Choroid plexus epithelial cell (primary cell): Measurements from ENCODE around the gene CARD9.

ENCODE experiments used
- DNase-seq: peaks from one replicate; pipeline ENCODE4 v3.0.0-alpha.2; 2010; ENCODE audit warnings: low read depth
- H3K4me3 ChIP-seq: 2 replicates; pipeline ENCODE4 v1.5.1; 2011; ENCODE audit warnings: low read depth, mild to moderate bottlenecking, control low read depth, low read length, moderate library complexity
- CTCF ChIP-seq: conservative IDR thresholded peaks from 2 replicates; pipeline ENCODE4 v1.5.1; 2011; ENCODE audit warnings: low read depth, mild to moderate bottlenecking, control low read depth, inconsistent platforms, low read length, moderate library complexity

CARD9 gene

DNA sequence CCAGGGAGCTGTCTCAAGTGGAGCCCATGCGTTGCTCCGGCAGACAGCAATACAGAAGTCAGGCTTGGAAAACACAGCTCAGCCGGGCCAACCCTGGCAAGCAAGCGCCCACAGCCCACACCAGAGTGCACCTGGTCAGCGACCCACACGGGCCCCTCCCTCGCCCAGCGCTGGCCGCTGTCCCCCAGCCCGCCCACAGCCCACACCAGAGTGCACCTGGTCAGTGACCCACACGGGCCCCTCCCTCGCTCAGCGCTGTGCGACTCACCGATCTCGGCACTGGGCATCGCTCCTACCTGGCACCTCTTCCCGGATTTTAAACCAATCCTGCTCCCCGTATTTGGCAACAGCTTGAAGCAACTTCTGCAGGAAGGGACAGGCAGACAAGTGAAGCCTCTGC lies 13.7 kb upstream of the CARD9 start:
- H3K4me3 ChIP-seq, result no peak overlapping the region
- no peak for DNase-seq
- no peak for TF ChIP-seq CTCF

DNA sequence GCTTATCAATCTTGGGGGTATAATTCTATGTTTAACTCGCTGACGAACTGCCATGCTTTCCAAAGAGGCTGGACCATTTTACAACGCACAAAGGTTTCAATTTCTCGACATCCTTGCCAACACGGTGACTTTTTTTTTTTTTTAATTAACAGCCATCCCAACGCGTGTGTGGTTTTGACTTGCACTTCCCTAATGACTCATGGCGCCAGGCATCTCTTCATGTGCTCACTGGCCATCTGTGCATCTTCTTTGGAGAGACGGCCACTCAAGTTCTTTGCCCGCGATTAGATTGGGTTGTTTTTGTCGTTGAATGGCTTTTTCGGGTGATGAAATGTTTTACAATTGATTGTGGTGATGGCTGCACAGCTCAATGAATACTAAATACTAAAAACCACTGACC lies 12.5 kb upstream of the CARD9 start:
- DNase-seq, result no peak
- H3K4me3 ChIP-seq, result no peak overlapping the region
- TF ChIP-seq CTCF, result no peak

- TF ChIP-seq CTCF, result no peak
- no peak for DNase-seq
- no peak overlapping the region for H3K4me3 ChIP-seq
Observed at GRCh38 chr9:136385015-136385414, 11.5 kb upstream of the CARD9 start.

GRCh38 chr9:136383436-136383835 lies 10.0 kb upstream of the CARD9 start:
- no peak for TF ChIP-seq CTCF
- no peak for DNase-seq
- H3K4me3 ChIP-seq, result no peak overlapping the region

- no peak for DNase-seq
- H3K4me3 ChIP-seq, result no peak overlapping the region
- TF ChIP-seq CTCF, result no peak
Observed at GRCh38 chr9:136381966-136382513, 8.6 kb upstream of the CARD9 start.

DNA sequence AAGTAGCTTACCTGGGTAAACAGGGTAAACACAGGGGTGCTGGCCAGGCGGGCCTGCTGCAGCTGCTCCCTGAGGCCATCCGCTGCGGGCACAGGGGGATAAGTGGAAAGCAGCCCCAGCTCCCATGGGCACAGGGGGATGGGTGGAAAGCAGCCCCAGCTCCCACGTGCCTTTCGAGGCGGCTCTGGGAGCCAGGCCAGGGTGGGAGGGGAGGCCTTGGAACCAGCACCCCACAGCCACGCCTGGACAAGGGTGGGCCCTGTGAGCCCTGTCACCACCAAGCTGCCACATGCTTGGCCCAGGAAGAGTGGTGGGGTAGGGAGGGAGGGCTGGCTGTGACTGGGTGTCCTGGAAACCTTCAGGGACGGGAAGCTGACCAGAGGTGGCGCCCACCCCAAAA lies 7.8 kb upstream of the CARD9 start:
- DNase-seq, result no peak
- TF ChIP-seq CTCF, result no peak
- no peak overlapping the region for H3K4me3 ChIP-seq

DNA sequence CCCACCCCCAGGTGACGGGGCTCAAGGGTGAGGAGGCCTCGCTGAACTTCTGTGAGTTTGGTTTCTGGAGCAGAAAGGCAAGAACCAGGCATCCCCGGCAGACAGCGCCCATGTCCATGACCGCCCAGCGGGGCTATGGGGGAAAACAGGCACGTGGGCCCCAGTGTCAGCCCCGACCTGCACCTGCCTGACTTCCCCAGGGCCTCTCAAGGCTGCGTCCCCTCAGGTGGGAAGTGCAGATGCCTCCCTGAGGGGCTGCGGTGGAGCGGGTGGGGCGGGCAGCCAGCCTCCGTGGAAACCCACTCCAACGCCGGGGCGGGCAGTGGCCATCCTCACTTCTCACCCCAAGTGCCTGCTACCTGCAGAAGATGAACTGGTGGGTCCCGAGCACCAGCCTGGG lies 6.9 kb upstream of the CARD9 start:
- H3K4me3 ChIP-seq, result no peak overlapping the region
- no peak for TF ChIP-seq CTCF
- no peak for DNase-seq
